ENCODE measurements around the gene MRPL47. TPM values are rescaled to one million over a fixed set of nuclear protein-coding genes. Genes with fewer than 3 reads are reported as not detected.

Gene MRPL47
- total and polyA plus RNA-seq, 2 of the 13 experiments (the other 11 are each of a cell fraction or from before 2014, with no cell fraction given) = 36.1 to 83.8 TPM

GRCh38 chr3:179604321-179605078, at the start of gene MRPL47, which contains the start of gene NDUFB5 (continued):
- TF ChIP-seq, protein P1, sequence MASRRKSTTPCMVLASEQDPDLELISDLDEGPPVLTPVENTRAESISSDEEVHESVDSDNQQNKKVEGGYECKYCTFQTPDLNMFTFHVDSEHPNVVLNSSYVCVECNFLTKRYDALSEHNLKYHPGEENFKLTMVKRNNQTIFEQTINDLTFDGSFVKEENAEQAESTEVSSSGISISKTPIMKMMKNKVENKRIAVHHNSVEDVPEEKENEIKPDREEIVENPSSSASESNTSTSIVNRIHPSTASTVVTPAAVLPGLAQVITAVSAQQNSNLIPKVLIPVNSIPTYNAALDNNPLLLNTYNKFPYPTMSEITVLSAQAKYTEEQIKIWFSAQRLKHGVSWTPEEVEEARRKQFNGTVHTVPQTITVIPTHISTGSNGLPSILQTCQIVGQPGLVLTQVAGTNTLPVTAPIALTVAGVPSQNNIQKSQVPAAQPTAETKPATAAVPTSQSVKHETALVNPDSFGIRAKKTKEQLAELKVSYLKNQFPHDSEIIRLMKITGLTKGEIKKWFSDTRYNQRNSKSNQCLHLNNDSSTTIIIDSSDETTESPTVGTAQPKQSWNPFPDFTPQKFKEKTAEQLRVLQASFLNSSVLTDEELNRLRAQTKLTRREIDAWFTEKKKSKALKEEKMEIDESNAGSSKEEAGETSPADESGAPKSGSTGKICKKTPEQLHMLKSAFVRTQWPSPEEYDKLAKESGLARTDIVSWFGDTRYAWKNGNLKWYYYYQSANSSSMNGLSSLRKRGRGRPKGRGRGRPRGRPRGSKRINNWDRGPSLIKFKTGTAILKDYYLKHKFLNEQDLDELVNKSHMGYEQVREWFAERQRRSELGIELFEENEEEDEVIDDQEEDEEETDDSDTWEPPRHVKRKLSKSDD (CRISPR knock-in tag; IDR thresholded peaks at IDR 0.05; ENCODE audit: low read depth) = peak; percentile 90; the same call in 1 of the 2 replicates
- TF ChIP-seq ZNF138 (CRISPR knock-in tag; IDR thresholded peaks at IDR 0.05; ENCODE audit: low read depth) (no peak), ZNF816 (CRISPR knock-in tag; IDR thresholded peaks at IDR 0.05; ENCODE audit: borderline replicate concordance) (no peak), JARID2 (CRISPR knock-in tag; IDR thresholded peaks at IDR 0.05; ENCODE audit: insufficient replicate concordance) (peak; percentile 32), JUN (CRISPR knock-in tag; IDR thresholded peaks at IDR 0.05) (no peak), ZNF275 (CRISPR knock-in tag; IDR thresholded peaks at IDR 0.05; ENCODE audit: borderline replicate concordance) (peak; percentile 41; the same call in 1 of the 2 replicates), NR0B2 (CRISPR knock-in tag; IDR thresholded peaks at IDR 0.05) (peak; percentile 72; the same call in 1 of the 2 replicates), SP2 (CRISPR knock-in tag; IDR thresholded peaks at IDR 0.05) (peak; percentile 89), MEF2D (CRISPR knock-in tag; IDR thresholded peaks at IDR 0.05) (0 out of 2 replicates have a peak, but pooled peaks have one; percentile 47), ZNF260 (CRISPR knock-in tag; IDR thresholded peaks at IDR 0.05; ENCODE audit: borderline replicate concordance, low read depth) (no peak), ARNT (IDR thresholded peaks at IDR 0.05) (no peak)
